ENCODE results near the gene GATAD2A. TPM values are rescaled to one million over a fixed set of nuclear protein-coding genes. Genes with fewer than 3 reads are reported as not detected.
A peak's percentile ranks its signal among the peaks of the same experiment; 100 is the strongest.

GATAD2A gene
- total and polyA plus RNA-seq, 9 of the 15 experiments (the other 6 are each of a cell fraction or from before 2014, with no cell fraction given), result 2.4 to 226 (median 44.2) TPM

- TF ChIP-seq STAT5B (CRISPR knock-in tag; IDR thresholded peaks at IDR 0.05) (no peak), RBM34 (IDR thresholded peaks at IDR 0.05; ENCODE audit: borderline replicate concordance, insufficient read depth, low read length) (no peak), KHSRP (IDR thresholded peaks at IDR 0.05) (no peak), HDAC1 (IDR thresholded peaks at IDR 0.05) (no peak), MNT (conservative IDR thresholded peaks at IDR 0.05) (peak in 1 of 2 experiments; percentile 43; a peak in 1 of 4 replicates), SRSF3 (IDR thresholded peaks at IDR 0.05; ENCODE audit: insufficient read depth, low read length) (no peak), TRIM28 (IDR thresholded peaks at IDR 0.05) (no peak), CREB3L1 (IDR thresholded peaks at IDR 0.05; ENCODE audit: borderline replicate concordance, low read depth) (peak; percentile 32; the same call in 1 of the 2 replicates)
Observed at GRCh38 chr19:19540064-19540714, 134.7 kb downstream of the GATAD2A start (continued).
